HCT116 (cell line): Measurements from ENCODE around the gene UQCC2.

Source experiments
- EZH2 ChIP-seq: fragments of 200-600 bp; sonication (generic); IDR thresholded peaks from 2 replicates; pipeline ENCODE4 v1.6.1; 2017; ENCODE audit warnings: antibody characterized with exemption, mixed run types
- JUND ChIP-seq: IDR thresholded peaks from 2 replicates; pipeline ENCODE4 v1.6.1; 2012
- POLR2A ChIP-seq: IDR thresholded peaks from 2 replicates; pipeline ENCODE4 v1.7.0; 2011; ENCODE audit warnings: borderline replicate concordance; ENCODE audit not compliant: insufficient read depth, insufficient read length; ENCODE audit errors: extremely low read depth
- POLR2AphosphoS5 ChIP-seq: IDR thresholded peaks from 2 replicates; pipeline ENCODE4 v1.6.1; 2011; ENCODE audit warnings: mild to moderate bottlenecking, low read depth, low read length, moderate library complexity
- SIN3A ChIP-seq: IDR thresholded peaks from 2 replicates; pipeline ENCODE4 v1.6.1; 2012; ENCODE audit warnings: low read depth
- TF ChIP-seq, protein P1 (sequence below), 3 experiments: fragments of 200-600 bp in 1 of 3; sonication (generic) in 1 of 3; IDR thresholded peaks in 2 of 3; conservative IDR thresholded peaks in 1 of 3; 2 replicates each; pipeline ENCODE4 v1.5.1; 2012 to 2017; ENCODE audit warnings: low read depth in 2 of 3, low read length in 2 of 3, antibody characterized with exemption in 1 of 3, borderline replicate concordance in 1 of 3, control low read depth in 1 of 3, mild to moderate bottlenecking in 1 of 3, mixed read lengths in 1 of 3, mixed run types in 1 of 3, moderate library complexity in 1 of 3; ENCODE audit not compliant: insufficient read depth in 1 of 3
- TF ChIP-seq, protein P2 (sequence below): IDR thresholded peaks from 2 replicates; pipeline ENCODE4 v1.6.1; 2012

- TF ChIP-seq, protein P1, sequence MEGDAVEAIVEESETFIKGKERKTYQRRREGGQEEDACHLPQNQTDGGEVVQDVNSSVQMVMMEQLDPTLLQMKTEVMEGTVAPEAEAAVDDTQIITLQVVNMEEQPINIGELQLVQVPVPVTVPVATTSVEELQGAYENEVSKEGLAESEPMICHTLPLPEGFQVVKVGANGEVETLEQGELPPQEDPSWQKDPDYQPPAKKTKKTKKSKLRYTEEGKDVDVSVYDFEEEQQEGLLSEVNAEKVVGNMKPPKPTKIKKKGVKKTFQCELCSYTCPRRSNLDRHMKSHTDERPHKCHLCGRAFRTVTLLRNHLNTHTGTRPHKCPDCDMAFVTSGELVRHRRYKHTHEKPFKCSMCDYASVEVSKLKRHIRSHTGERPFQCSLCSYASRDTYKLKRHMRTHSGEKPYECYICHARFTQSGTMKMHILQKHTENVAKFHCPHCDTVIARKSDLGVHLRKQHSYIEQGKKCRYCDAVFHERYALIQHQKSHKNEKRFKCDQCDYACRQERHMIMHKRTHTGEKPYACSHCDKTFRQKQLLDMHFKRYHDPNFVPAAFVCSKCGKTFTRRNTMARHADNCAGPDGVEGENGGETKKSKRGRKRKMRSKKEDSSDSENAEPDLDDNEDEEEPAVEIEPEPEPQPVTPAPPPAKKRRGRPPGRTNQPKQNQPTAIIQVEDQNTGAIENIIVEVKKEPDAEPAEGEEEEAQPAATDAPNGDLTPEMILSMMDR (IDR thresholded peaks at IDR 0.05 in 2 of 3, conservative IDR thresholded peaks at IDR 0.05 in 1 of 3; ENCODE audit: borderline replicate concordance in 1 of 3, insufficient read depth in 1 of 3, low read depth in 2 of 3, low read length in 2 of 3), result no peak
- TF ChIP-seq EZH2, result no peak
- no peak for TF ChIP-seq POLR2A
- TF ChIP-seq JUND, result no peak
- TF ChIP-seq POLR2AphosphoS5, result no peak
- no peak for TF ChIP-seq SIN3A
- TF ChIP-seq, protein P2, sequence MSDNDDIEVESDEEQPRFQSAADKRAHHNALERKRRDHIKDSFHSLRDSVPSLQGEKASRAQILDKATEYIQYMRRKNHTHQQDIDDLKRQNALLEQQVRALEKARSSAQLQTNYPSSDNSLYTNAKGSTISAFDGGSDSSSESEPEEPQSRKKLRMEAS, result no peak
Measured at GRCh38 chr6:33679761-33680160, 31.7 kb downstream of the UQCC2 start.
